Measurements from ENCODE around the gene AGAP1.

The AGAP1 gene

DNA sequence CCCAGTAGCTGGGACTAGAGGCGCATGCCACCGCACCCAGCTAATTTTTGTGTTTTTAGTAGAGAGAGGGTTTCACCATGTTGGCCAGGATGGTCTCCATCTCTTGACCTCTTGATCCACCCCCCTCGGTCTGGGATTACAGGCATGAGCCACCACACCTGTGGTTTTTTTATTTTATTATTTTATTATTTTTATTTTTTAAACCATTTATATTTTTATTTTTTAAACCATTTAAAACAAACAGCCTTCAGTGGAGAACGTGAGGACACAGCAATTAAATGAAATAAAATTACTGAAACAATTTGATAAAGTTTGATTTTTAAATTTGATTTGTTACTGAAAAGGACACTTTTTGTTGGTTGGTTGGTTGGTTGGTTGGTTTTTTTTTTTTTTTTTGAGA is 181.0 kb downstream of the AGAP1 start:
- FAIRE-seq = no peak
- no peak for DNase-seq (ENCODE audit: insufficient read length, low spot score)

DNA sequence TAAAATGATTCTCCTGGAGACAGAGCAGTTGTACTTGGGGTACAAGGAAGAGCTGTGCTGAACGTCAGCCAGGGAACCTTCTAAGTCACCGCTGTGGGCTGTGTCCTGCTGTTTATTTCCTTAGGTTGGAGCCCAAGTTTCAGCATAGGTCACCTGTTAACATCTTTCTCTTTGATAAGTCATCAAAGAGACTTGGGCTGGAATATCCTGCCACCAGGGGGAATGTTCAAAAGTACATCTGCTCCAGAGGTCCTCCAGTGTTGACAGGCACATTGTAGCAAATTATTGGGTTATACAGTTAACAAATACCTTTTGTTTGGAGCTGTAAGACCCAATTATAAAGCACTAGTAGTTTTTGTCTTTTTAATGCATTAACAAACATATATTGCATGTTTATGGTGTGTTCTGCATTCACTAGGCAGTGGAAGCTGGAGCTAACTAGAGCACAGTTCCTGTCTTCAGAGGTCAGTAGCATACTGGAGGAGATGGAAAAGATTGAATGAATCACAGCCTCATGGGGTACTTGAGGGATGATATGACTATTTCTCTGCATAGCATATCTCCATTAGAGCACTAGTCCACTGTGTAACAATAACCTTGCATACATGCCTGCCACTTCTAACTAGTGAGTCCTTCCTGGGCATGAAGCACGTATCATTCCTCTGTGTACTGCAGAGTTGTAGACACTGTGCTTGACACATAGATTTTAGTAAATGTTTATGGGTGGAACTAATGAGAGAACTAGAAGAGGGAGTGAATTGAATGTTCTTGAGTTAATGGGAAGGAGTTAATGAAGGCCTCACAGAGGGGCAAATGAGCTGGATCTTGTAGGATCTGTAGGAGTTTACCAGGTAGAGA is 182.1 kb downstream of the AGAP1 start:
- FAIRE-seq (no peak), DNase-seq (ENCODE audit: insufficient read length, low spot score) (no peak)

DNA sequence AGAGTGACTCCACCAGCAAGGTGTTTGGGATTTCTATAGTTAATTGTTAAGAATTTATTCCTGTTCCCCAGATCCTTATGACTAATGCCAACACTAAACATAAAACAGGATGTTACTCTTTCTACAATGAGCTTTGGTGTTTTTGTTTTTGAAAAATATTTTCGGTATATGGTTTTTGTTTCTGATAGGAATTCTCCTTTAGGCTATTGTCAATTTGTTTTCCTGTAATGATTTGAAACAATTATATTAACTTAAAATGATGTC is 182.6 kb downstream of the AGAP1 start:
- no peak for FAIRE-seq

GRCh38 chr2:235677276-235677788 is 183.5 kb downstream of the AGAP1 start:
- no peak for DNase-seq (ENCODE audit: insufficient read length, low spot score)
- no peak for FAIRE-seq

More for the DNA sequence above, 182.6 kb downstream of the AGAP1 start:
- DNase-seq (ENCODE audit: insufficient read length, low spot score) = no peak

- FAIRE-seq (no peak), DNase-seq (ENCODE audit: insufficient read length, low spot score) (no peak)
Observed at GRCh38 chr2:235677937-235678336, 184.1 kb downstream of the AGAP1 start.

- FAIRE-seq (no peak), DNase-seq (ENCODE audit: insufficient read length, low spot score) (no peak)
Observed at GRCh38 chr2:235678712-235679111, 184.9 kb downstream of the AGAP1 start.

DNA sequence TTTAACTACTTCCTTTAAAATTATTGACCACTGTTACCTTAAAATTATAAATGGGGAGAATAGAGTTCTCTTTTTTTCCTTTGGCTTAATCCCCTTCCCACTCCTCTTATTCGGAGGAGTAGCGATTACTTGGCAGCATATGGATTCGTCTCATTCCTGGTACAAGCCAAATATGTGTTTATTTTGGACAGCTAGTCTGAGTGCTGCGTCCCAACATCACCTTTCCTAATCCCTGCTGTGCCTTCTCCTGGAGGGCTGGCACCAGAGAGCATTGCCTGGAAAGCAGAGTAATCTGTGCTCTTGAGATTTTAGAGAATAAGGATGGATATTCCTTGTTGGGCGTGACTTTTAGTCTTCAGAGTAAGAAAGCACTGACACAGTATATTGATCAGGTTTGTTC is 185.6 kb downstream of the AGAP1 start:
- FAIRE-seq (no peak), DNase-seq (ENCODE audit: insufficient read length, low spot score) (no peak)

DNA sequence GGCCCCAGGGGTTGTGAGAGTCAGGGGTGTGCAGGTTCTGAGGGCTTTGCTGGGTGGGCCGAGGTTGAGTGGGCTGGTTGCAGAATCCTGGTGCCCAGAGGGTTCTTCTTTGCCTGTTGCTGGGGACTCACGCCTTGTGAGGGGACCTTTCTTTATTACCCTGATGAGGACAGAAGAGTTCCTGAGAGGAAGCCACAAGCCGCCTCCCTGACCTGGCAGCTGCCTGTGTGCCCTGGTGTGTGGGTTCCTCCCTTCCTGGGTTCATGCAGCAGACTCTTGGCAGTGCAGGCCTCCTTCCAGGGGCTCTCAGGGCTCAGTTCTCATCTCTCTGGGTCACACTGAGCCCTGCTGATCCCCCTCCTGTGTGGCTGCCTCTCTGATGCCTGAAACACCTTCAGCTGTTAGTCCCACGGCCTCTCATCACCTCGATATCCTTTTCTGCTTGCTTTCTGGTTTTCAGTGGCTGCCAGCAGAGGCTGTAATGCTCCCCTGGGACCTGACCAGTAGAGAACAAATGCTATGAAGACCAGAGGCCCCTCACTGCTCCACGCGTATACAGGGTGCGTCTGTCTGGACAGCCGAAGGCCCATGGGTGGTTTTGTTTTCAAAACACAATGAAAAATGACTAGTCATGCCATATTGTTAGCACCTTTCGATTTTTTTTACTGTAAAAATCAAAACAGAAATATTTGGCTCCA is 191.3 kb downstream of the AGAP1 start:
- FAIRE-seq = no peak
- no peak for DNase-seq (ENCODE audit: insufficient read length, low spot score)

DNA sequence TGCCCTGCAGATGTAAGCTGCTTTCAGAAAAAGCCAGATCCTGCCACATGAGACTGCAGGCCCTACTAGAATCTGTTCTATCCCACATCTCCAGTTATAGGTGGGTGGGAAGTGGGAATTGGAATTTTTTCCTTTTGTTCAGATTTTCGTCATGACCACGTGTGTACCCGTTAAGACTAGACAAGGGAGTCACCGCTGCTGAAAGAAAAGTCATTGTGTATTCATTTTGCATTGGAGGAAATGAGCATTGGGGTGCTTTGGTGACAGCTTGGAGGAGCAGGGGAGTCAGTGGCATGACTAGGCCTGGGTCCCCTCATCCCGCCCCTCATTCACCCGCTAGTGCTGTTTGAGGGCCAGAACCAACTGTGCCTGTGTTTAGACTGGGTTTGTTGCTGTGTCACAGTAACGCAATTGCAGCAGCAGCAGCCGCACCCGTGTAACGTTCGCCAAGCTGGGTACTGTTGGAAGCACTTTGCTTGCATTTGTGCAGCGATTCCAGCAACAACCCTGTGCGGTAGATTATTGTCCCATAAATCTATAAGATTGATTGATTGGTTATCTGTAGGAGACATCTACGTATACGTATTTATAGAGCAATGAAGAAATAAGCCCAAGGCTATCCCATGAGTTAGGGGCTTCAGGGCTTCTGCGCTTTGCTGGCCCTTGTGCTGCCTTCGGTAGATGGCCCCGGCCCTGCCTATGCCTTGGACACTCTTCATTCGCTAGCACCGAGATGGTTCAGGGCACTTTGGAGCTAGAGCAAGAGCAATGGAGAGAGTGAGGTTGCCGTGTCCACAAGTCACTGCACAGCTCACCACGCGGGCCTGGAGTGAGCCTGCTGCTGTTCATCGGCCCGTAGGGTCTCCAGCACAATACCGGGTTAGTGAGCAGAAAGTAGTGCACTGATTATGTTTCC is 194.9 kb downstream of the AGAP1 start:
- DNase-seq (ENCODE audit: insufficient read length, low spot score) (no peak), FAIRE-seq (peak; percentile 13)

DNA sequence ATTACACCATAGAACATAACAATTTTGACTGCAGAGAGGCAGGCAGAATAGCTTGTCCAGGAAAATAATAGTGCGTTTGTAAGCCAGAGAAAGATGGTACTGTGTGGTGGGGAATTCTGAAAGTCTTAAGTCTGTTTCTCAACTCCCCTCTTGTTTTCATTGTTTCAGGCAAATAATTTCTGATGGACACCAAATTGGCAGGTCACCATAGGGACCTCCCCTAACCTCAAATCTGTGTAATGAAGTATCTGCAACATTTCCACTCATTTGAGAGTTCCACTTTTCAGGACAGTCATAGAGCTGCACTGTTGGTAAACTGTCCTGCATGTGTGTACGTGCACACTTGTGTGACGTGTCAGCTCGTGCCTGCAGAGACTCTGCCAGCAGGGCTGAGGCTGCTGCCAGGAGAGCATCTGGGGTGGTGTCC is 195.6 kb downstream of the AGAP1 start:
- no peak for DNase-seq (ENCODE audit: insufficient read length, low spot score)
- no peak for FAIRE-seq

- FAIRE-seq = no peak
- DNase-seq (ENCODE audit: insufficient read length, low spot score) = no peak
Observed at GRCh38 chr2:235690082-235690808, 196.4 kb downstream of the AGAP1 start.

DNA sequence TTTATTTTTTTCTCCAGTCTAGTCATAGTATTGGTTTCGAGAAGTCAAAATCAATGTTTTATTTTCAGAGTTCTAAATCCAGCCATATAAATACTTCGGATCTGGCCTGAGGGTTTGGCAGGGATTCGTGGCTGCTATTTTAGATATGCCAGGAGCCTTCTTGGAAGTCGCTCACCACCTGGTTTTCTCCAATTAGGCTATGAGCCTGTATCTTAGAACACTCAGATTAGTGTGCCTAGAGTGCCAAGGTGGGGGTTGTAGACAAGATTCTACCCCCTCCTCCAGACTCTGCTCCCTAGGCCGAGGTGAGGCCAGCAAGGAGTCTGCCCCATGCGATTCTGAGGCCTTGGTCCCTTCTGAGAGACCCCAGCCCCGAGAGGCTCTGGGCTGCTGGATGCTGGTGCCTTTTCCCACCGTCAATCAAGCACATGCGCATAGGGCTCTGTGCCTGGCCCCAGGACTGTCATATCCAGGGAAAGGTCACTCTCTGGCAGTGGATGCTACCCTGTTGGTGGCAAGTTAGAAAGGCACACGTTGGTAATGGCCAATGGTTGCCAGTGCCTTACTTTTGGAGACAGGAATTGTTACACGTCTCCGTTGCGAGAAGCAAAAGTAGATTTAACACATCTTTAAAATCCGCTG is 197.1 kb downstream of the AGAP1 start:
- FAIRE-seq (no peak), DNase-seq (ENCODE audit: insufficient read length, low spot score) (no peak)

- no peak for DNase-seq (ENCODE audit: insufficient read length, low spot score)
- FAIRE-seq = no peak
Observed at GRCh38 chr2:235692076-235692475, 198.2 kb downstream of the AGAP1 start.

- no peak for FAIRE-seq
Observed at GRCh38 chr2:235692671-235693171, 198.9 kb downstream of the AGAP1 start.

GRCh38 chr2:235693279-235693678 is 199.4 kb downstream of the AGAP1 start:
- no peak for DNase-seq (ENCODE audit: insufficient read length, low spot score)
- FAIRE-seq = no peak

More at GRCh38 chr2:235692671-235693171, 198.9 kb downstream of the AGAP1 start:
- DNase-seq (ENCODE audit: insufficient read length, low spot score) = no peak

DNA sequence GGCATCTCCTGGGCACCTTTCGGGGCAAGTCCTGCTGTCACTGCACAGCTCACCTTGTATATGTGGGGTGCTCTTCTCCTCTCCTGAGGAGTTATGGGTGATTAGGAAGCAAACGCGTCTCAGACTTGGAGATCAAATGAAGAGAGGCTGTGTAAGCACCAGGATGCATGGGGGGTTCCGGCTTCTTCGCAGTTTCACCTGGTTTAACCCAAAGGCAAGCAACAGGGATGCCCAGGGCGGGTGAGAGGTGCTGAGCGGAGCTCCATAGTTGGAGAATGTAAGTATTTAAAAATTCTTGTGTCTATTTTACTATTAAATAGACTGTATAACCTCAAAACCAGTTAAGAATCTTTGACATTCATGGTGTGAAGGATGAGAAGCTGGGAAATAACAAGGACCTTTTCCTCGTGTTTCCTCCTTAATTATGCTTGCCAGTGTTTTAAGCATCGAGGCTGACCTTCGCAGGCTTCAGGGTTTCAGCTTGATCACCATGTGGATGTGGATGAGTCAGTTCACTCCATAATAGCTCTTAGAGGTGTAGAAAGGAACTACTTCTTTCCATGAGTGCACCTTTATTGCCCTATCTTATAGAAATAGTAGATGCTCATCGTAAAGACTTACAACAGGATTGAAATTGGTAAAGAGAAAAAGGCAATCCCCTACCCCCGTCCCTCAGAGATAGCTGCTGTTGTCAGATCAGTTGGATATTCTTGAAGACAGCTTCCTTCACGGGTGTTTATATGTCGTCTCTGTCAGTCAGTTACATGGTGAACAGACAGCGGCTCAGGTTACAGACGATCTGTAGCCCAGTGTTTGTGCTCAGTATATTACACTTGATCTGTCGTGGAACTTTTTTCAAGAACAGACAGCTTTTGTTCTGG is 201.1 kb downstream of the AGAP1 start:
- DNase-seq (ENCODE audit: insufficient read length, low spot score) (no peak), FAIRE-seq (no peak)

- DNase-seq (ENCODE audit: insufficient read length, low spot score) (no peak), FAIRE-seq (no peak)
Observed at GRCh38 chr2:235695602-235695895, 201.7 kb downstream of the AGAP1 start.

DNA sequence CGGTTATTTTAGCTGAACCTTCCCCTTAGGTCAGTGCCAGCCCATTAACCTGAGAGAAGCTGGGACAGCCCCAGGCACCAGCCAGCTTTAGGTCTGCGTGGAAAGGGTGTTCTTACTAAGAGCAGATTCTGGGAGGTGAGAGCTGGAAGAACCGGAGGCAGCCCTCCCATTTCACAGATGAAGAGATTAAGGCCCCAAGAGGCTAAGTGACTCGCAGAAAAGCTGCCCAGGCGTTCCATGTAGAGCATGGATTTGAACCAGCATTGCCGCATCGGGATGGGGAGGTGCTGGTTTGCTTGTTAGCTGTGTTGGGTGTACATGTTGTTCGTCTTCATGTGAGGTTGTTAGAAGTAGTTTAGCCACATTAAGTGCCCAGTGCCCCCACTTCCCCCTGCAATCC is 203.2 kb downstream of the AGAP1 start:
- DNase-seq (ENCODE audit: insufficient read length, low spot score) (no peak), FAIRE-seq (no peak)

DNA sequence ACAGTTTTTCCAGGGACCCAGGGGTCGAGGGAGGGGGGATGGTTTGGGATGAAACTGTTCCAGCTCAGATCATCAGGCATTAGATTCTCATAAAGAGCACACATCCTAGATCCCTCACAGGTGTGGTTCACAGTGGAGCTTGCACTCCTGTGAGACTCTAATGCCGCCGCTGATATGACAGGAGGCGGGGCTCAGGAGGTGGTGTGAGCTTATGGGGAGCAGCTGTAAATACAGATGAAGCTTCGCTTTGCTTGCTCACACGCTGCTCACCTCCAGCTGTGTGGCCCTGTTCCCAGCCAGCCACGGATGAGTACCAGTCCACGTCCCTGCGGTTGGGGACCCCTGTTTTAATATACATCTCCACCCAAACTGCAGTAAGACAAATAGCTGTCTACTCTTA is 204.2 kb downstream of the AGAP1 start:
- FAIRE-seq (no peak), DNase-seq (ENCODE audit: insufficient read length, low spot score) (no peak)
